ENCODE data around the gene CD6. TPM values are rescaled to one million over a fixed set of nuclear protein-coding genes. Genes with fewer than 3 reads are reported as not detected.

Gene CD6
- total RNA-seq, 1 experiment from 2014 or later = 1.4 TPM

- H3K36me3 ChIP-seq (ENCODE audit: control insufficient read depth in 1 of 2, insufficient read depth in 2 of 2, low read length in 2 of 2) = no peaks in the 10 kb centered on the region
- no peaks in the 10 kb centered on the region for H3K79me2 ChIP-seq (ENCODE audit: insufficient read depth, low read length)
- CTCF ChIA-PET = no interaction called here
- peaks cover 5 to 9% of the 10 kb centered on the region in 2 experiments; a peak in 3 of 4 replicates for H3K4me1 ChIP-seq (ENCODE audit: control insufficient read depth in 1 of 2, insufficient read depth in 2 of 2, low read length in 2 of 2)
- H3K4me3 ChIP-seq (replicated peaks in 1 of 2; ENCODE audit: low read depth in 1 of 2, low read length in 2 of 2) = no peak overlapping the region
- no peaks in the 10 kb centered on the region for H3K27me3 ChIP-seq (ENCODE audit: insufficient read depth, low read length)
- no peaks in the 10 kb centered on the region for H3K9me3 ChIP-seq (ENCODE audit: control insufficient read depth in 1 of 2, insufficient read depth in 1 of 2, low read depth in 1 of 2, low read length in 2 of 2)
- no peak overlapping the region for H3K27ac ChIP-seq (ENCODE audit: low read depth, low read length)
- POLR2A ChIA-PET = no interaction called here
- intact Hi-C loops (cut with micrococcal nuclease) = no loop called here
- RAD21 ChIA-PET (ENCODE audit: low non-redundant PET in 1 of 2, low total read pairs in 2 of 2, uncharacterized antibody in 2 of 2, unreplicated experiment in 2 of 2) = interaction anchor here in 1 of 2 experiments (0.6 kb wide), 1 partner anchor 131 kb away, joined by 3 read pairs; no protein-coding TSS in a partner anchor
- TF ChIP-seq ZFX (IDR thresholded peaks at IDR 0.05) = no peak
- TF ChIP-seq, protein P1, sequence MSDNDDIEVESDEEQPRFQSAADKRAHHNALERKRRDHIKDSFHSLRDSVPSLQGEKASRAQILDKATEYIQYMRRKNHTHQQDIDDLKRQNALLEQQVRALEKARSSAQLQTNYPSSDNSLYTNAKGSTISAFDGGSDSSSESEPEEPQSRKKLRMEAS (IDR thresholded peaks at IDR 0.05) = no peak
- TF ChIP-seq SRF (IDR thresholded peaks at IDR 0.05; ENCODE audit: low read depth) = no peak
- TF ChIP-seq EZH2phosphoT487 (IDR thresholded peaks at IDR 0.05; ENCODE audit: borderline replicate concordance) = no peak
- no peak for TF ChIP-seq ZBTB33 (IDR thresholded peaks at IDR 0.05; ENCODE audit: extremely low read depth, insufficient replicate concordance, low read length)
- no peak for TF ChIP-seq SP1 (IDR thresholded peaks at IDR 0.05; ENCODE audit: low read depth)
- no peak for TF ChIP-seq POLR2AphosphoS5 (IDR thresholded peaks at IDR 0.05; ENCODE audit: low read depth, low read length)
- no peak for TF ChIP-seq SIN3A (IDR thresholded peaks at IDR 0.05; ENCODE audit: low read depth)
- TF ChIP-seq, protein P2, sequence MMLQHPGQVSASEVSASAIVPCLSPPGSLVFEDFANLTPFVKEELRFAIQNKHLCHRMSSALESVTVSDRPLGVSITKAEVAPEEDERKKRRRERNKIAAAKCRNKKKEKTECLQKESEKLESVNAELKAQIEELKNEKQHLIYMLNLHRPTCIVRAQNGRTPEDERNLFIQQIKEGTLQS (IDR thresholded peaks at IDR 0.05) = no peak
- no peak for TF ChIP-seq FOSL1 (IDR thresholded peaks at IDR 0.05; ENCODE audit: low read depth)
- no peak for TF ChIP-seq JUND (IDR thresholded peaks at IDR 0.05)
- no peak for TF ChIP-seq POLR2A (IDR thresholded peaks at IDR 0.05; ENCODE audit: borderline replicate concordance, extremely low read depth, insufficient read depth, insufficient read length)
- TF ChIP-seq EGR1 (IDR thresholded peaks at IDR 0.05; ENCODE audit: low read depth) = no peak
- no peak for TF ChIP-seq EZH2 (IDR thresholded peaks at IDR 0.05)
- no peak for TF ChIP-seq RAD21 (IDR thresholded peaks at IDR 0.05; ENCODE audit: low read depth)
- no peak for ATAC-seq
- no peak overlapping the region for H3K4me2 ChIP-seq (ENCODE audit: low read length)
- no TSS peak for BruUV-seq (replicated peaks)
- DNase-seq (ENCODE audit: low read depth, low spot score) = no peak
- H2AFZ ChIP-seq (ENCODE audit: low read depth, low read length, poor library complexity, severe bottlenecking) = no peak overlapping the region
- H3K9ac ChIP-seq (ENCODE audit: low read length) = no peak overlapping the region
- no peaks in the 10 kb centered on the region for H4K20me1 ChIP-seq (ENCODE audit: insufficient read depth)
- H3K9me2 ChIP-seq (ENCODE audit: insufficient read depth) = no peaks in the 10 kb centered on the region
Measured at GRCh38 chr11:61019832-61020405, 48.4 kb downstream of the CD6 start.

Measured in HCT116 (cell line).